Measurements from ENCODE around the gene SP2. TPM values are rescaled to one million over a fixed set of nuclear protein-coding genes. Genes with fewer than 3 reads are reported as not detected.

SP2 gene
- total and polyA plus RNA-seq, 2 of the 13 experiments (the other 11 are each of a cell fraction or from before 2014, with no cell fraction given), result 1.4 to 4.8 TPM

DNA sequence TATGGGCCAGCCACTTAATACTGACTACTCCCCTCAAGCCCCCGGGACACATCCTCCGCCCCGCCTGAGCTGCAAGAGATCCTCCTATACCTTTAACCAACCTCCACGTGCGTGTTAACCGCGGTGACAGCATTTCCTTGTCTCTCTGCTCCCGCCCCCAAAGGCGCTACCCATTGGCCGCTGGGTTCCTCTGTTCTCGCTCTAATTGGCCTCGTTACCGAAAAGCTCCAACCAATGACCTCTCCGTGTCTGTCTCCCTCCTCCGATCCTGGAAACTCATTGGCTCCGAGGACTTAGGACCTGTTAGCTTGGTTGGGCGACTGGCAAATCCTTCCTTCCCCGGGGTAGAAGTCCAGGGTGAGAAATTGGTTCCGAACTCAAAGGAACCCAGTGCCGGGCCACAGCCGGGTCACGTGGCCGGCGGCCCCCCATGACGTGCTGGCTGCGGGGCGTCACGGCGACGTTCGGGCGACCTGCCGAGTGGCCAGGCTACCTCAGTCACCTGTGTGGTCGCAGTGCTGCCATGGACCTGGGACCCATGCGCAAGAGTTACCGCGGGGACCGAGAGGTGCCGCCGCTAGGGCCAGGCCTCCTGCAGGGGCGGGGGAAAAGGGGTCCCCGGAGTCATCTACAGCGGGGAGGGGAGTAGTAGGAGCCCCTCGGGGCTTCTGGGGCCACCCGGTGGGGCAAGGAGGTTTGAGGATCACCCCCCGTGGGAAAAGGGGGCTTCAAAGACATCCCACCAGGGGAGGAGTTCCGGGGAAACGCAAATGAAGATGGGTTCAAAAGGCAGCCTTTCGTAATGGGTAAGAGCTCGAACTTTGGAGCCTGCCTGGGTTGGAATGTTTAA is 45.4 kb downstream of the SP2 start, which contains the start of gene PNPO (continued):
- TF ChIP-seq ZNF768 (CRISPR knock-in tag; IDR thresholded peaks at IDR 0.05), result peak; percentile 77; the same call in 1 of the 2 replicates
- no peak; the same call in 1 of the 2 replicates for TF ChIP-seq RFXANK (CRISPR knock-in tag; IDR thresholded peaks at IDR 0.05)
- no peak for TF ChIP-seq SRF (IDR thresholded peaks at IDR 0.05; ENCODE audit: low read depth, low read length)
- no peak for TF ChIP-seq SOX6 (IDR thresholded peaks at IDR 0.05)
- TF ChIP-seq SOX6 (CRISPR knock-in tag; IDR thresholded peaks at IDR 0.05), result peak; percentile 55
- TF ChIP-seq, protein P1, sequence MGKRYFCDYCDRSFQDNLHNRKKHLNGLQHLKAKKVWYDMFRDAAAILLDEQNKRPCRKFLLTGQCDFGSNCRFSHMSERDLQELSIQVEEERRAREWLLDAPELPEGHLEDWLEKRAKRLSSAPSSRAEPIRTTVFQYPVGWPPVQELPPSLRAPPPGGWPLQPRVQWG (CRISPR knock-in tag; IDR thresholded peaks at IDR 0.05; ENCODE audit: borderline replicate concordance, low read depth), result no peak
- TF ChIP-seq MEF2D (CRISPR knock-in tag; IDR thresholded peaks at IDR 0.05), result peak; percentile 88
- peak; percentile 87; the same call in 1 of the 2 replicates for TF ChIP-seq GLI4 (CRISPR knock-in tag; IDR thresholded peaks at IDR 0.05; ENCODE audit: borderline replicate concordance)
- TF ChIP-seq FOXA3 (CRISPR knock-in tag; IDR thresholded peaks at IDR 0.05), result peak; percentile 10; the same call in 1 of the 2 replicates
- TF ChIP-seq, protein P2, sequence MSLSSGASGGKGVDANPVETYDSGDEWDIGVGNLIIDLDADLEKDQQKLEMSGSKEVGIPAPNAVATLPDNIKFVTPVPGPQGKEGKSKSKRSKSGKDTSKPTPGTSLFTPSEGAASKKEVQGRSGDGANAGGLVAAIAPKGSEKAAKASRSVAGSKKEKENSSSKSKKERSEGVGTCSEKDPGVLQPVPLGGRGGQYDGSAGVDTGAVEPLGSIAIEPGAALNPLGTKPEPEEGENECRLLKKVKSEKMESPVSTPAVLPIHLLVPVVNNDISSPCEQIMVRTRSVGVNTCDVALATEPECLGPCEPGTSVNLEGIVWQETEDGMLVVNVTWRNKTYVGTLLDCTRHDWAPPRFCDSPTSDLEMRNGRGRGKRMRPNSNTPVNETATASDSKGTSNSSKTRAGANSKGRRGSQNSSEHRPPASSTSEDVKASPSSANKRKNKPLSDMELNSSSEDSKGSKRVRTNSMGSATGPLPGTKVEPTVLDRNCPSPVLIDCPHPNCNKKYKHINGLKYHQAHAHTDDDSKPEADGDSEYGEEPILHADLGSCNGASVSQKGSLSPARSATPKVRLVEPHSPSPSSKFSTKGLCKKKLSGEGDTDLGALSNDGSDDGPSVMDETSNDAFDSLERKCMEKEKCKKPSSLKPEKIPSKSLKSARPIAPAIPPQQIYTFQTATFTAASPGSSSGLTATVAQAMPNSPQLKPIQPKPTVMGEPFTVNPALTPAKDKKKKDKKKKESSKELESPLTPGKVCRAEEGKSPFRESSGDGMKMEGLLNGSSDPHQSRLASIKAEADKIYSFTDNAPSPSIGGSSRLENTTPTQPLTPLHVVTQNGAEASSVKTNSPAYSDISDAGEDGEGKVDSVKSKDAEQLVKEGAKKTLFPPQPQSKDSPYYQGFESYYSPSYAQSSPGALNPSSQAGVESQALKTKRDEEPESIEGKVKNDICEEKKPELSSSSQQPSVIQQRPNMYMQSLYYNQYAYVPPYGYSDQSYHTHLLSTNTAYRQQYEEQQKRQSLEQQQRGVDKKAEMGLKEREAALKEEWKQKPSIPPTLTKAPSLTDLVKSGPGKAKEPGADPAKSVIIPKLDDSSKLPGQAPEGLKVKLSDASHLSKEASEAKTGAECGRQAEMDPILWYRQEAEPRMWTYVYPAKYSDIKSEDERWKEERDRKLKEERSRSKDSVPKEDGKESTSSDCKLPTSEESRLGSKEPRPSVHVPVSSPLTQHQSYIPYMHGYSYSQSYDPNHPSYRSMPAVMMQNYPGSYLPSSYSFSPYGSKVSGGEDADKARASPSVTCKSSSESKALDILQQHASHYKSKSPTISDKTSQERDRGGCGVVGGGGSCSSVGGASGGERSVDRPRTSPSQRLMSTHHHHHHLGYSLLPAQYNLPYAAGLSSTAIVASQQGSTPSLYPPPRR (CRISPR knock-in tag; IDR thresholded peaks at IDR 0.05; ENCODE audit: borderline replicate concordance), result no peak
- TF ChIP-seq SETDB1 (CRISPR knock-in tag; IDR thresholded peaks at IDR 0.05; ENCODE audit: borderline replicate concordance), result peak; percentile 77; the same call in 1 of the 2 replicates
- TF ChIP-seq SMAD9 (CRISPR knock-in tag; IDR thresholded peaks at IDR 0.05), result no peak
- no peak for TF ChIP-seq ZNF17 (CRISPR knock-in tag; IDR thresholded peaks at IDR 0.05)
- TF ChIP-seq ZNF326 (CRISPR knock-in tag; IDR thresholded peaks at IDR 0.05; ENCODE audit: borderline replicate concordance), result no peak
- TF ChIP-seq TARDBP (CRISPR knock-in tag; IDR thresholded peaks at IDR 0.05), result peak; percentile 91
- no peak for TF ChIP-seq PRPF4 (IDR thresholded peaks at IDR 0.05; ENCODE audit: low read depth, low read length, poor library complexity, severe bottlenecking)
- no peak; the same call in 1 of the 2 replicates for TF ChIP-seq PPARG (CRISPR knock-in tag; conservative IDR thresholded peaks at IDR 0.05)
- TF ChIP-seq, protein P3, sequence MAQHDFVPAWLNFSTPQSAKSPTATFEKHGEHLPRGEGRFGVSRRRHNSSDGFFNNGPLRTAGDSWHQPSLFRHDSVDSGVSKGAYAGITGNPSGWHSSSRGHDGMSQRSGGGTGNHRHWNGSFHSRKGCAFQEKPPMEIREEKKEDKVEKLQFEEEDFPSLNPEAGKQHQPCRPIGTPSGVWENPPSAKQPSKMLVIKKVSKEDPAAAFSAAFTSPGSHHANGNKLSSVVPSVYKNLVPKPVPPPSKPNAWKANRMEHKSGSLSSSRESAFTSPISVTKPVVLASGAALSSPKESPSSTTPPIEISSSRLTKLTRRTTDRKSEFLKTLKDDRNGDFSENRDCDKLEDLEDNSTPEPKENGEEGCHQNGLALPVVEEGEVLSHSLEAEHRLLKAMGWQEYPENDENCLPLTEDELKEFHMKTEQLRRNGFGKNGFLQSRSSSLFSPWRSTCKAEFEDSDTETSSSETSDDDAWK (CRISPR knock-in tag; IDR thresholded peaks at IDR 0.05), result no peak
- TF ChIP-seq NFE2L1 (CRISPR knock-in tag; IDR thresholded peaks at IDR 0.05; ENCODE audit: borderline replicate concordance), result no peak
- TF ChIP-seq, protein P4, sequence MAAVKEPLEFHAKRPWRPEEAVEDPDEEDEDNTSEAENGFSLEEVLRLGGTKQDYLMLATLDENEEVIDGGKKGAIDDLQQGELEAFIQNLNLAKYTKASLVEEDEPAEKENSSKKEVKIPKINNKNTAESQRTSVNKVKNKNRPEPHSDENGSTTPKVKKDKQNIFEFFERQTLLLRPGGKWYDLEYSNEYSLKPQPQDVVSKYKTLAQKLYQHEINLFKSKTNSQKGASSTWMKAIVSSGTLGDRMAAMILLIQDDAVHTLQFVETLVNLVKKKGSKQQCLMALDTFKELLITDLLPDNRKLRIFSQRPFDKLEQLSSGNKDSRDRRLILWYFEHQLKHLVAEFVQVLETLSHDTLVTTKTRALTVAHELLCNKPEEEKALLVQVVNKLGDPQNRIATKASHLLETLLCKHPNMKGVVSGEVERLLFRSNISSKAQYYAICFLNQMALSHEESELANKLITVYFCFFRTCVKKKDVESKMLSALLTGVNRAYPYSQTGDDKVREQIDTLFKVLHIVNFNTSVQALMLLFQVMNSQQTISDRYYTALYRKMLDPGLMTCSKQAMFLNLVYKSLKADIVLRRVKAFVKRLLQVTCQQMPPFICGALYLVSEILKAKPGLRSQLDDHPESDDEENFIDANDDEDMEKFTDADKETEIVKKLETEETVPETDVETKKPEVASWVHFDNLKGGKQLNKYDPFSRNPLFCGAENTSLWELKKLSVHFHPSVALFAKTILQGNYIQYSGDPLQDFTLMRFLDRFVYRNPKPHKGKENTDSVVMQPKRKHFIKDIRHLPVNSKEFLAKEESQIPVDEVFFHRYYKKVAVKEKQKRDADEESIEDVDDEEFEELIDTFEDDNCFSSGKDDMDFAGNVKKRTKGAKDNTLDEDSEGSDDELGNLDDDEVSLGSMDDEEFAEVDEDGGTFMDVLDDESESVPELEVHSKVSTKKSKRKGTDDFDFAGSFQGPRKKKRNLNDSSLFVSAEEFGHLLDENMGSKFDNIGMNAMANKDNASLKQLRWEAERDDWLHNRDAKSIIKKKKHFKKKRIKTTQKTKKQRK (IDR thresholded peaks at IDR 0.05; ENCODE audit: low read length), result 0 out of 2 replicates have a peak, but pooled peaks have one; percentile 45

Data from HepG2 (cell line).